Superior temporal gyrus (tissue), 1 donor: Measurements from ENCODE around the gene HOMEZ.
"Not testable (repeated sequence)": the region's sequence is repeated elsewhere in the genome, so short reads cannot be mapped to it uniquely, and the experiment has no call there.

ENCODE experiments used
- DNase-seq: peaks from one replicate; pipeline ENCODE4 v3.0.0-alpha.2; 2016; ENCODE audit errors: extremely low spot score

HOMEZ gene

GRCh38 chr14:23227566-23227965 is 58.4 kb downstream of the HOMEZ start:
- no peak for DNase-seq

GRCh38 chr14:23224958-23225357 is 61.0 kb downstream of the HOMEZ start:
- not testable (repeated sequence) for DNase-seq
